ENCODE data around the gene PDE3A.

PDE3A gene

DNA sequence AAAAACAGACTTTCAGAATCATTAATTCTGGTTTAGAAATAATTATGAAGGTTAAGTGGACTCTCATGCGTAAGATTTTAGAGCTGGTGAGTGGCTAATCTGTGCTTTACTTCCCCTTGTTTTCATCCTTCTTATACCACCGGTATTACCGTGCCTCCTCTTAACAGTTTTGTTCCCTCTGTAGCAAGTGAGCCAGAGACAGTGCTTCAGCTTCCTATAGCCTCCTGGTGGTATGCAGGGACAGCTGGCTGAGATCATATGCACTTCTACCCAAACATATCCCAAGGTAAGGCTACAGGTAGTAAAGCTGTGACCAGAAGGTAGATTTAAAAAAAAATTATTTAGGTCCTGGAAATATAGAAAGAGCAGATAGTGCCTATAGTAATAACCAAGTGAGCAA is 55.2 kb downstream of the PDE3A start:
- H3K4me1 Mint-ChIP-seq = no peaks in the 10 kb centered on the region
- DNase-seq (ENCODE audit: low spot score in 2 of 2) (no peak), ATAC-seq (ENCODE audit: low read depth) (no peak)
- no peaks in the 10 kb centered on the region for H3K9me3 Mint-ChIP-seq
- H3K27ac Mint-ChIP-seq = no peak overlapping the region
- no peak overlapping the region for H3K4me3 Mint-ChIP-seq
- no peaks in the 10 kb centered on the region for H3K36me3 Mint-ChIP-seq
- no peaks in the 10 kb centered on the region for H3K27me3 Mint-ChIP-seq

DNA sequence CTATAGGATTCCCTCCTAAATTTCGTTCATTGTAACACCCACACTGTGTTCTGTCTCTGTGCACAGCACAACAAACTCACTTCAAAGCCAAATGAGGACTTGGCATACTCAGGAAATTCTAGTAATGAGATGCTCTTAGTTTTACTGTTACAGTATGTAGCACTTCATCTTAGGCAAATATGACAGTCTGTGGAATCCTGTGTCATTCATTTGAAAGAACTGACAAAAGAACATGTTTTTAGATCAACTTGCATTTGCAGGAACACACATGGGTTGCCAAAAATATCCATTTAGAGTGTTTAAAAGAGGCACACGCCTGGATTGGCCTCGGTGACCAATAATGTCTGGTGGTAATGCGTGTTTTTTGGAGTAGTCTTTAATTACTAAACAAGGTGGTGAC is 56.5 kb downstream of the PDE3A start:
- H3K36me3 Mint-ChIP-seq = no peaks in the 10 kb centered on the region
- no peaks in the 10 kb centered on the region for H3K27me3 Mint-ChIP-seq
- no peak overlapping the region for H3K4me3 Mint-ChIP-seq
- no peaks in the 10 kb centered on the region for H3K9me3 Mint-ChIP-seq
- ATAC-seq (ENCODE audit: low read depth) (no peak), DNase-seq (ENCODE audit: low spot score in 2 of 2) (no peak)
- H3K4me1 Mint-ChIP-seq = no peaks in the 10 kb centered on the region
- no peak overlapping the region for H3K27ac Mint-ChIP-seq

DNA sequence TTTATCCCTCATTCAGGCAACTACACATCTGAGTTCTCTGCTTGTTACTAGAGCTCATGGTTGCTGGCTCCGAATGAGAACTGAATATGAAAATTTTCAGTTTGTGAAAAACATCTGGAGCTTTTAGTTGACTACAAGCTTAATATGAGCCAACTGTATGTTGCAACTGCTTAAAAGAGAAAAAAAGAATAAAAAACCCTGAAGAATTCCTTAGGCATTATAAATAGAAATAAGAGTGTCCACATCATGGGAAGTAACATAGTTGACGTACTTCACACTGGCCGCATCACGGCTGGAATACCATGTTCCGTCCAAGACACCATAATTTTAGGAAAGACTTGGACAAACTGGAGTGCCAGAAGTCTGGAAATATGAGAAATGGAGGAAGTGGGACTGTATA is 57.9 kb downstream of the PDE3A start:
- ATAC-seq (ENCODE audit: low read depth) = no peak
- Mint-ChIP-seq H3K27me3 (no peaks in the 10 kb centered on the region), H3K9me3 (no peaks in the 10 kb centered on the region), H3K4me3 (no peak overlapping the region), H3K4me1 (no peaks in the 10 kb centered on the region), H3K27ac (no peak overlapping the region), H3K36me3 (no peaks in the 10 kb centered on the region)
- no peak for DNase-seq (ENCODE audit: low spot score in 2 of 2)

DNA sequence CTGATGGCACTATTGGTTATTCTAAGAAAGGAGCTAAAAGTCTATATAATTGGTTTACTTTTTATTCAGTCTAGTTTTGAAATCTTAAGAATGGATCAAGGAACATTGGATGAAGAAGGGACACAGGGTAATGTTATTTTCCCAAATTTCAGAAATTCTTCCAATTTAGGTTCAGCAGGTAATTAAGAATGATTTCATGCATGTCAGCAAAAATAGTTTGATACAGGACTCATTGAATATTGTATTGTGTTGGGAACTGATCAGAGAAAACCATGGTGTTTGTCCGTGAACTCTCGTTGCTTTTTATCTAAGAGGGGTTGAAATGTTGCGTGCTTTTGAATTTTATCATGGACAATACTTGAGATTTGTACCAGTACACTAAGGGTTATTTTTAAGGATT is 58.6 kb downstream of the PDE3A start:
- no peak for DNase-seq (ENCODE audit: low spot score in 2 of 2)
- Mint-ChIP-seq H3K4me3 (no peak overlapping the region), H3K27me3 (no peaks in the 10 kb centered on the region), H3K36me3 (no peaks in the 10 kb centered on the region), H3K9me3 (no peaks in the 10 kb centered on the region), H3K4me1 (no peaks in the 10 kb centered on the region), H3K27ac (no peak overlapping the region)
- no peak for ATAC-seq (ENCODE audit: low read depth)

DNA sequence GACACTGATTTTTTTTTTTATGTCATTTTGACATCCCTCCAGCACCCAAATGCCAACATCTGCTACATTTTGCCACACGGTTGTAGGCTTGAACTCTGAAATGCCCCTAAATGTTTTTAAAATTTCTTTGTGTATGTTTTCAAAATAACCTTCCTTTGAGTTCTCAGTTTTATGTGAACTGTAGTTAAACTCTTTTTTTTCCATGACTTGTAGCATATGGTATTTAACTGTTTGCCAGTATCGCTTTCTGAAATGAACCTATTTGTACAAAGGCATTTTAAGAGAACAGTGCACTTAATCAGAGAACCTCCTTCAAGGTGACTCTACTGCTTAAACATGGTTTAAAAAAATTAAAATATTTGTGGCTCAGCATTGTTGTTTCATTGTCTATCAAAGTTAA is 61.5 kb downstream of the PDE3A start:
- no peaks in the 10 kb centered on the region for H3K4me1 Mint-ChIP-seq
- ATAC-seq (ENCODE audit: low read depth) (no peak), DNase-seq (ENCODE audit: low spot score in 2 of 2) (no peak)
- H3K36me3 Mint-ChIP-seq = no peaks in the 10 kb centered on the region
- no peak overlapping the region for H3K4me3 Mint-ChIP-seq
- no peaks in the 10 kb centered on the region for H3K27me3 Mint-ChIP-seq
- H3K27ac Mint-ChIP-seq = no peak overlapping the region
- no peaks in the 10 kb centered on the region for H3K9me3 Mint-ChIP-seq

DNA sequence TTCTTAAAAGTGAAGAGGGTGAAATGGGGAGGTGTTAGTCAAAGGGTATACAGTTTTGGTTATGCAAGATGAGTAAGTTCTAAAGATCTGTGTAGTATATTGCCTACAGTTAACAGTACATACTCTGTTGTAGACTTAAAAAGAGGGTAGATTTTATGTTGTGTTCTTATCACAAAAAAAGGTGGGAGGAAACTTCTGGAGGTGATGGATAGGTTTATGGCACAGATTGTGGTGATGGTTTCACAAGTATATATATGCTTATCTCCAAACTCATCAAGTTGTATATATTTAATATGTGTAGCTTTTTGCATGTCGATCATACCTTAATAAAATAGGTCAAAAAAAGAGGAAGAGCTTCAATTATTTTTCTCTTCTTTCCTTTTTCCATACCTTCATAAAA is 64.0 kb downstream of the PDE3A start:
- DNase-seq (ENCODE audit: low spot score in 2 of 2) (no peak), ATAC-seq (ENCODE audit: low read depth) (no peak)
- H3K9me3 Mint-ChIP-seq = no peaks in the 10 kb centered on the region
- H3K4me3 Mint-ChIP-seq = no peak overlapping the region
- no peaks in the 10 kb centered on the region for H3K36me3 Mint-ChIP-seq
- H3K4me1 Mint-ChIP-seq = no peaks in the 10 kb centered on the region
- H3K27ac Mint-ChIP-seq = no peak overlapping the region
- no peaks in the 10 kb centered on the region for H3K27me3 Mint-ChIP-seq

DNA sequence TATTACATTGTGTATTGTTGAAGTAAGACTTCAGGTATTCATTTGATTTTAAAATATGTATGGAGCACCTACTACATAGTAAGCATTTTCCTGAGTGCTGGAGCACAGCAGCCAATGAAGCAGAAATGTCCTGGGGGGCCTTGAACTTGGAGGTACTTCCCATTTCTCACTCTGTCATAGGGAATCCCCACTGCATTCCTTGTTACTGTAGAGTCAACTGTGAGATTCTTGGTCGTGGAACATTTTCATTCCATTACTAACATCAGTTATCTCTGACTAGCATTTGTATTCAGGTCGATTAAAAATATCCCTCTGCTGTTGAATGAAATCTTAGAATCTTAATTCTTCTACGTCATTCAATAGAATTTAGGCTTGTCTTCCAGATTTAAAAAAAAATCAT is 66.7 kb downstream of the PDE3A start:
- Mint-ChIP-seq H3K4me3 (no peak overlapping the region), H3K4me1 (no peaks in the 10 kb centered on the region), H3K36me3 (no peaks in the 10 kb centered on the region), H3K9me3 (no peaks in the 10 kb centered on the region), H3K27ac (no peak overlapping the region), H3K27me3 (no peaks in the 10 kb centered on the region)
- ATAC-seq (ENCODE audit: low read depth) (no peak), DNase-seq (ENCODE audit: low spot score in 2 of 2) (no peak)

DNA sequence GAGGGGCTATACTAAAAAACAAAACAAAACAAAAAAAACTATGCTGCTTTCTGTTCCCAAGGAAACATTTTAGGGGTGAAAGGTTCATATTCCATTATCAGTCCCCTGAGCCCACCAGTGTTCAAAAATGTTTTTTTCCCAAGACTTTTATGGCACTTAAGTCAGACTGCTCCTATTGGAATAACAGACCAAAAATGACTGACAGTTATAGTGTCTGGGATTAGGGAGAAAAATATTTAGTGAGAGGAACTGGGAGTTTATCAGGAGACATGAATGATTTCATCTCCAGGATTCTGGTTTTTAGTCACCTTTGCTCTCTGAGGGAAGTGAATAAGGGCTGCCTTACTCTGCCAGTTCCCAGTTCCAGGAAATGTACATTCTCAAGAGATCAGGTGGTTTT is 68.0 kb downstream of the PDE3A start:
- Mint-ChIP-seq H3K27ac (no peak overlapping the region), H3K4me3 (no peak overlapping the region), H3K27me3 (no peaks in the 10 kb centered on the region), H3K4me1 (no peaks in the 10 kb centered on the region), H3K36me3 (no peaks in the 10 kb centered on the region), H3K9me3 (peaks cover 2% of the 10 kb centered on the region)
- ATAC-seq (ENCODE audit: low read depth) = no peak
- no peak for DNase-seq (ENCODE audit: low spot score in 2 of 2)

DNA sequence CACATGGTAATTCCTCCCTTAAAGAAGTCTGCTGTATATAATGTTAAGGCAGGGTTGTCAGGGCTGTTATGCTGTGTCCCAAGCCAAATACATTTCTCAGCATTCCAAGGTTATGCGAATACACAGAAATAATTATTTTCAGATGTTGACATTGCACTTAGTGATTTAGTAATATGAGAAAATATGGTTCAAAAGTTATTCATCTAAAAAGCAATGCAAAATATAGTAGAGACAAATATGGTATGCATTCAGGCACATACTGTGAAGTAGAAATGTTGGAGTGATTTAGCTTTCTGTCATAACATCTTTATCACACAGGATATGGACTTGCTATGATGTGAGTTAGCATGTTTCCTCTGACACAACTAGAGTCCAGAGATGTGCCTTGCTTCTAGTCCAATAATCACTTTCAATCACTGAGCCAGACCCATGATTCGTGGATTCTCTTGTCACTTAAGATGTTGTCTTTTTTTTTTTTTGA is 70.0 kb downstream of the PDE3A start:
- H3K36me3 Mint-ChIP-seq = no peaks in the 10 kb centered on the region
- no peaks in the 10 kb centered on the region for H3K27me3 Mint-ChIP-seq
- no peak overlapping the region for H3K27ac Mint-ChIP-seq
- DNase-seq (ENCODE audit: low spot score in 2 of 2) (no peak), ATAC-seq (ENCODE audit: low read depth) (no peak)
- no peak overlapping the region for H3K4me3 Mint-ChIP-seq
- H3K9me3 Mint-ChIP-seq = peaks cover 2% of the 10 kb centered on the region
- H3K4me1 Mint-ChIP-seq = no peaks in the 10 kb centered on the region

DNA sequence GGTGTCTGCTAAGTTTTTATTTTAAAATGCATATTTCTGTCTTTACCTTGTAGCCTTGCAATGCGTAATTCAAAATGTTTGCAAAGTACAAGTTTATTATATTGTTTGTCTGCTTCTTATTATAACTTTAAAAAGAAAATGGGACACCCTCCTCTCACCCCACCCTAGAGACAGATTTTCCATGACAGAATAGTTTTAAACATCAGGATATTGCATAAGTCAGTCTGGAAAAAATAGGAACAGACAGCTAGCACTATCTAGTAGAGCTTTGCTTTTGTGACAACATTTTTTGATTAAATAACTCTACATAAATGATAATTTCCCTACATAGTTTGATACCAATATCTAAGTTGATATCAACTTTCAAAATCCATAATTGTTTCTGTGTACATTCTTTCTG is 71.3 kb downstream of the PDE3A start:
- H3K36me3 Mint-ChIP-seq = no peaks in the 10 kb centered on the region
- peaks cover 2% of the 10 kb centered on the region for H3K9me3 Mint-ChIP-seq
- ATAC-seq (ENCODE audit: low read depth) (no peak), DNase-seq (ENCODE audit: low spot score in 2 of 2) (no peak)
- H3K27me3 Mint-ChIP-seq = no peaks in the 10 kb centered on the region
- no peak overlapping the region for H3K27ac Mint-ChIP-seq
- no peak overlapping the region for H3K4me3 Mint-ChIP-seq
- no peaks in the 10 kb centered on the region for H3K4me1 Mint-ChIP-seq

DNA sequence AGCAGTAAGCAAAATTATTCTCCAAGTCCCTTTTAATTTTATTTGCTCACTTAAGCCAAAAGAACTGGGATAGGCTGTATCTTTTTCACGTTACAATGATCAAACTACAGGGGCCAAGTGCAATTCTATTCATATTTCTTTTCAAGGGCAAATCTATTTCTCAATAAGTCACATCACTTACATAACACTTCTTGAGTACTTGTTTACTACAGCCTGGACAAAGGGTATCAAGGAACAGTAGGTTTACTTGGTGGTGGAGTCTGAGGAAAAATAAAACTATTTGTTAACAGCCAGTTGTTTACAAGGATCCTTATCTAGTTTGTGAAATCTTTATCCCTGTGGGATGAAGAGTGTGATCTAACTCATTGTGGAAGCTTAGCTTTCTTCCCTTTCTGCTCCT is 72.1 kb downstream of the PDE3A start:
- DNase-seq (ENCODE audit: low spot score in 2 of 2) (no peak), ATAC-seq (ENCODE audit: low read depth) (no peak)
- H3K36me3 Mint-ChIP-seq = no peaks in the 10 kb centered on the region
- H3K27ac Mint-ChIP-seq = no peak overlapping the region
- H3K4me3 Mint-ChIP-seq = no peak overlapping the region
- H3K27me3 Mint-ChIP-seq = no peaks in the 10 kb centered on the region
- no peaks in the 10 kb centered on the region for H3K4me1 Mint-ChIP-seq
- H3K9me3 Mint-ChIP-seq = peaks cover 2% of the 10 kb centered on the region

DNA sequence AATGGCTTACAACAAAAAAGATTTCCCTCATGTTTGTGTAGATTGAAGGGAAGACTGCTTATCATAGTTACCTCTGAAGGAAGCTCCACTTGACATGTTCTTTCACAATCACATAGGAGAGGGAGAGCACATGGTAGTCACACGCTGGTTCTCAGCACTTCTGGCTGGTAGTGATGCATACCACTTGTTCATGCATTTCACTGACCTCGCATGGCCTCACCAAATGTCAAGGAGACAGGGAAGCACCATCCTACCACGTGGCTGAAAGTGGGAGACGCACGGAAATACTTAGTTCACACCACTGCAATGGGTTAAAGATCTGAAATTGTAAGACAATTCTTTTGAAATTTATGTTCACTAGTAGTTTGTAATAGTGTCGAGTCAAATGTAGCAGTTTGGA is 74.0 kb downstream of the PDE3A start:
- Mint-ChIP-seq H3K36me3 (no peaks in the 10 kb centered on the region), H3K27me3 (no peaks in the 10 kb centered on the region), H3K27ac (no peak overlapping the region), H3K4me1 (no peaks in the 10 kb centered on the region), H3K9me3 (peaks cover 2% of the 10 kb centered on the region), H3K4me3 (no peak overlapping the region)
- ATAC-seq (ENCODE audit: low read depth) (no peak), DNase-seq (ENCODE audit: low spot score in 2 of 2) (no peak)

DNA sequence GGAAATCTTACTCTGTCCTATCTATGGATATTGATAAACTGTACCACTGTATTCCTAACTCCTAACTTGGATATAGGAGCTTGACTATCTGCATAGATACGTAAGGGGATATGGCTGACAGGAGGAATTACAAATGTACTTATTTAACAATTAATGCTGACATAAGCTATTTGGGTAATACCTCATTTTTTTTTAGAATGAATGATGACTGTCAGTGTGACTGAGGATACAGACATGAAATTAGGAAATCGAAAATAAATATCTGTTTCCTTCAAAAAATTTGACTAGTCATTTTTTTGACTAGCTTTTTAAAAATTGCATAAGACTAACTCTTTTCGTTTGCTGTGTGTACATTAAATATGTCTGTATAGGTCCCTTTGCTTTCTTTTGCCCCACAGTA is 74.9 kb downstream of the PDE3A start:
- no peaks in the 10 kb centered on the region for H3K36me3 Mint-ChIP-seq

DNA sequence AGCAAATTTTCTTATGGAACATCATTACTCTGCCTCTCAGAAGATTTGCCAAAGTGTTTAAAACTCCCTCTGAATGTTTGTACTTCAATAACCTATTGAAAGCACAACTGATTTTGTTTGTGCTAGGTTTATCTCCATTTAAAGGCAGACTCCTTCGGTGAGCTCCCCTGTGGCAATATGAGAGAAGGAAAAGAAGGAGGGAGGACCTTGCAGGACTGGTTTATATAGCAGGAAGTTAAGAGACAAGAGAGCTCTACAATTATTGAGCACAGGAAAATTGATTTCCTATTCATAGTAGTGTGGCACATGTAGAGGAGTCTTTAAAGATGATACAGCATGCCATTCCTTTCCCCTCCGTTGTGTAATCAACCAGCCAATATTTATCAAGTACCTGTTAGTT is 75.5 kb downstream of the PDE3A start:
- no peaks in the 10 kb centered on the region for H3K27me3 Mint-ChIP-seq
- no peaks in the 10 kb centered on the region for H3K36me3 Mint-ChIP-seq
- no peaks in the 10 kb centered on the region for H3K4me1 Mint-ChIP-seq
- H3K27ac Mint-ChIP-seq = no peak overlapping the region
- ATAC-seq (ENCODE audit: low read depth) (no peak), DNase-seq (ENCODE audit: low spot score in 2 of 2) (no peak)
- peaks cover 3% of the 10 kb centered on the region for H3K9me3 Mint-ChIP-seq
- H3K4me3 Mint-ChIP-seq = no peak overlapping the region

More for the DNA sequence above, 74.9 kb downstream of the PDE3A start:
- Mint-ChIP-seq H3K4me1 (no peaks in the 10 kb centered on the region), H3K27me3 (no peaks in the 10 kb centered on the region), H3K4me3 (no peak overlapping the region), H3K27ac (no peak overlapping the region), H3K9me3 (peaks cover 3% of the 10 kb centered on the region)
- ATAC-seq (ENCODE audit: low read depth) = no peak
- no peak for DNase-seq (ENCODE audit: low spot score in 2 of 2)

DNA sequence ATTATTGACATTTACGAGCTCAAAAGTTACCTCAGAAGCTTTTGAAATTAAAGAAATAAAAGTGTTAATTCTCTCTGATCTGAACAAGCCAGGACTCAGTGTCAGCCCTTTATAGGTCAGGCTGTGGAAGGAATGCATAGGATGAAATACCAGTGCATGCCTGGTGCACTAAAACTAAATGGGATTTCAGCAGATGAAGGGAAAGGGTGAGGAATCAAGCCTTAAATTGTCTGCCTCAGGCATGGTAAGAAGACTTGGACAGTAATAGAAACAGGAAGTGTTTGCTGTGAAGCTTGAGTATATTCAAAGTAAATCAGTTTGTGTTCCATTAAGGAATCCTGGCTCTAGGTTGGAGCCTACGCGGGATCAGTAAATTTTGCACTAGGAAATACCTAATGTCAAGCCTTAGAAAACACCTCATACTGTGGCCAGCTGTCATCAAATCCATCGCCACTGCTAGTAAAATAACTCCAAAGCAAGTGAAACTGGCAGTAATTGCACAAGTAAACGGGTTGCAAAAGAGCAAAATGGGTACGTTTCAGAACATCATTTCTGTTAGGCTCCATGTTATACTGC is 76.3 kb downstream of the PDE3A start:
- DNase-seq (ENCODE audit: low spot score in 2 of 2) = no peak
- Mint-ChIP-seq H3K9me3 (peaks cover 3% of the 10 kb centered on the region), H3K27ac (no peak overlapping the region), H3K4me3 (no peak overlapping the region), H3K36me3 (no peaks in the 10 kb centered on the region), H3K4me1 (no peaks in the 10 kb centered on the region), H3K27me3 (no peaks in the 10 kb centered on the region)
- ATAC-seq (ENCODE audit: low read depth) = no peak
